HG02678 (cell line): ENCODE measurements around the gene TRIM44.
"Not testable (repeated sequence)": the region's sequence is repeated elsewhere in the genome, so short reads cannot be mapped to it uniquely, and the experiment has no call there.

Experiments
- ATAC-seq: cut with Tn5 transposase; IDR thresholded peaks from one replicate; pipeline ENCODE4 v1.9.1; 2021; ENCODE audit warnings: mild to moderate bottlenecking, moderate library complexity; ENCODE audit not compliant: unreplicated experiment

Gene TRIM44

DNA sequence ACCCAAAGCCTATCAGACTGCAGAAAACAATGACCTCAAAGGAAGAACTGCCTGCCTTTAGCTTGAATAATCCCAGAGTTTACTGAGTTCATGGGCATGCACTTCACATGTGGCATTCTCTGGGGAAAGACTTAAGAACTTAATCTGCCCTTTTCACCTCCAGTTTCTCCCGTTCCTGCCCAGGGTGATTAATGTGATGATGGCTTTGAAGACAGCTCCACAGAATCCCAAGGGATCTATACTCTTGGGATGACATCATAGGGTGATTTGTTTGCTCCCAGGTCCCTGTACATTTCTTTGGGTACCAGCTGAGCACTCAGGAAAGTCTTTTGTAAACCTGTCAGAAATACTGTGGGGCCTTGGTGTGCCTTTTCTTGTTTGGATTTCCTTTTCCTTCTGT is 30.3 kb upstream of the TRIM44 start:
- no peak for ATAC-seq

DNA sequence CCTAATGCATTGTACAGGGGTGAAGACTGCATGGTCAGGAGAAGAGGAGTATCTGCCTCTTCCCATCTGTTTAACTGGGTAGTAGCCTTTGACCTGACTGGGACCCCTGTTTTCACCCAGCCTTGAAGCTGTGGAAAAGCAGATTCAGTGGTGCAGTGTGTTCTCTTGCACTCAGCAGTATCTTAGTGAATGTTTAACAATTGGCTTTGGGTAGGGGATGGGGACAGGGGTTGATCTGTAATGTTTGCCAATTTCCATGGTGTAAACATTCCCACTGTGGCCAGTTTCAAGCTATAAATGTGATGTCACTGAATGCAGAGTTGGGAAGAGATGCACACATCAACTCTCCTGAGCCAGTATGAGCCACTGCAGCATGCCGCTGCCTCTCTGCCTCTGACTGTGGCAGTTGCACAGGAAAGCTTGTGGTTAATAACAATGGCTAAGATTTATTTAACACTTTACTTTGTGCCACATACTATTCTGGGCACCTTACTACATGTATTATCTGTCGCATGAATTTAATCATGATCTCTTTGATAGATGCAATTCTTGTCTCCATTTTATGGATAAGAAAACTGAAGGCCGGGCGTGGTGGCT is 28.6 kb upstream of the TRIM44 start:
- no peak for ATAC-seq

DNA sequence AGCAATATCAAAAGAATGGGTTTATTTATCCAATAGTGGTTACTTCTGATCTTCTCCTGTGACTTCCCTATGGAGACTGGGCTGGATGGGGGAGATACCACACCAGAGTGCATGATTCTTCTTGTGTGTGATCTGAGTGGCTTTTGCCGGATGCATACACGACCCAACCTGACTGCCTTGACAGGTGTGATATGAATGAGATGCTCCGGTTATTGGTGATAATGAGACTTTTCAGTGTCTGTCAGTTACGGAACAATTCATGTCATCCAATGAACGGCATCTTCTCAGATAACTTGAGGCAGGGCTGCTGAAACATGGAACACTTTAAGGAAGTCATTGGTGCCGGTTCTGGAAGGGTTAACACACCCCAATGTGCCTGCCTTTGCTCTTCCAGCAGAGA is 26.6 kb upstream of the TRIM44 start:
- no peak for ATAC-seq

DNA sequence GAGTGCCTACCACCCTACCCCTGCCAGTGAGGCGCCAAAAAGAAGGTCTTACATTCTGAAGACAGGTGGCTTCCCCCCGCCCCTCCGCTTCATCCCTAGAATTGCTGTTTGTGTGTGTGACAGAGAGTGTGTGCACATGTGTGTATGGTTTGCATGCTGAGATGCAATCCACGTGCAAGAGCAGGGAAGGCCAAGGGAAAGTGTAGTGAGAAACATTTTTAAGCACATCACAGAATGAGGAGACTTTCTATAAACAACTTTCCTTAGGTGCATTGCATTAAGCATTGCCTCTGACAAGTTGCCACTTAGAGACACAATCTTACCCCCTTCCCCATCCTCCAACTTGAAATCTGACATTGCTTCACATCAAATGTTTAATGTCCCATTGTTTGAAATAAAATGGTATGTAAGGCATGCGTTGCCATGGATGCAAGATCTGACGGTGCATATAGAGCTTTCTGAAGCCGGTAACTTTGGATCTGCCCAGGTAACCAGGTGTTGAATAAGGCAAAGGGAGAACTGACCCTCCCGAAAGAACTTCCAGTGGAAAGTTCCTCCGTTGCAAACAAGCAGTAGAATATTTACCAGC is 22.9 kb upstream of the TRIM44 start:
- no peak for ATAC-seq

DNA sequence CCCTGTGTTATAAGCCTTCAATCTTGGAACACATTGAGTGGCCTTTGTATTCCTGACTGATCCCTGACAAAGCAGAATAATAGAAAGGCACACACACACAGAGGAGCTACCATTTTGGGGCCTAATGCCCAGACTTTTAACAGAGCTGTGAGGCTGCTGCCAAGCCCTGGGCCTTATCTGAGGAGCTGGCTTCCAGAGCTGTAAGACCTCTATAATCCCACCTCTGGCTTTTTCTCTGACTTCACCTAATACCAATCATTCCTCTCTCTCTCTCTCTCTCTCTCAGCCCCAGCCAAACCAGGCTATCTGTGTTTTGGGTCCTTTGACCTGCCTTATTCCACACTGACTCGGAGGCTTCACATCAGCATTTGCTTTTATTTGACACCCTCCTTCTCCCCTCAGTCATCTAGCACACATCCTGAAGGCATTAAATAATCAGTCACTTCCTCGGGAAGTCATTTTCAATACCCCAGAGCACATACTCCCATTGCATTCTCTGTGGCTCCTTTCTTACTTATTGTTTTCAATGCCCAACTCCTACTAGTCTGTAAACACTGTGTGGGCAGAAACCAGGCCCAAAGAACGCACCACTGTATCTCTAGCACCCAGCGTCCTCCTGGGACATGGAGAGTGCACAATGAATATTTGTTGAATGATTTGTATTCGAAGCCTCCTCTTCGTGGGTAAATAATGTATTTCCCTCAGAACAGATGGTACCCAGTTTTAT is 21.2 kb upstream of the TRIM44 start:
- no peak for ATAC-seq

DNA sequence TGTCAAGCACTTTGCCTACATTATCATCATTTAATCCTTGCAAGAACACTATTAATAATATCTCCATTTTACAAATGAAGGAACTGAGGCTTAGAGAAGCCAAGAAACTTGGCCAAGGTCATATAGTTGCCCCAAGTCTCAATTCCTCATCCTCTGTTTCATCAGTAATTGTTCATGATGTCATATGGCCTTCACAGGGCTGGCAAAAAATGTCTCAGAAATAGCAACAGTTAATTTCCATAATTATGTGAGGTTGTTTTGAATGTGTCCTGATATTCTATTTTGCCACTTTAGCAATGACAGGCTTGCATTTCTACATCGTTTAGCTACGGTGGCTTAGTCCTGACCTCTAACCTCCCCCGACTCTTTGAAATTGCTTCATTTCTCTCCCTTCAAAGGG is 20.6 kb upstream of the TRIM44 start:
- ATAC-seq, result no peak

DNA sequence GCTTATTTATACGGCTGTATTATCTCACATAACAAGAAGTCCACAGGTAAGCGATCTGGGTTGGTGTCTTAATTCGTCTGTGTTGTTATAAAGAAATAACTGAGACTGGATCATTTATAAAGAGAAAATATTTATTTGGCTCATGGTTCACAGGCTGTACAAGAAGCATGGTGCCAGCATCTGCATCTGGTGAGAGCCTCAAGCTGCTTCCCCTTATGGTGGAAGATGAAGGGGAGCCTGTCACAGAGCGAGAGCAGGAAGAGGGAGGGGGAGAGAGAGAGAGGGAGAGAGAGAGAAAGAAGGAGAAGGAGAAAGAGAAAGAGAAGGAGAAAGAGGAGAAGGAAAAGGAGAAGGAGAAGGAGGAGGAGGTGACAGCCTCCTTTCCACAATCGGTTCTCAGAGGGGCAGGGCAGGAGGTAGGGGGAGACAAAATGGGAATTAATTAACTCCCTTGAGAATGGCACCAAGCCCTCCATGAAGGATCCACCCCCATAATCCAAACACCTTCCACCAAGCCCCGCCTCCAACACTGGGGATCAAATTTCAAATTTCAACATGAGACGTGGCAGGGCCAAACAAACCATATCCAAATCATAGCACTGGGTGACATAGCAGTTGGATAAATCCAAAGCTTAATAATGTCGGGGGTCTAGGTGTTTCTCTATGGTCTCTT is 15.0 kb upstream of the TRIM44 start:
- ATAC-seq, result no peak

DNA sequence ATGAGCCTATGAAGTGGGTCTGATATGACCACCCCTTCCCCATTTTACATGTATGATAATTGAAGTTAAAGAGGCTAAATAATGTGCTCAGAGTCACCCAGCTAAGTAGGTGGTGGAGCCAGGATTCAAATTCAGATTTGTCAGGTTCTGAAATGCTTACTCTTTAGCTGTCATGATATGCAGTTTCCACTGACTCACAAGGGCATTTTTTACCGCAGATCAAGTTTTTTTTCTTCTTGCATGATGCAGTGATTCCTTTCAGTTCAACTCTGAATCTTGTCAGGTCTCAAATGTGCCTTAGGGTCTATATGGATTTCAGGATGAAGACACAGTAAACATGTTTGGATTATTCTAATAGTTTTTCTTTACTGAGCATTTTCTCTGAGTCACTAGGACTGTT is 12.6 kb upstream of the TRIM44 start:
- ATAC-seq, result no peak

DNA sequence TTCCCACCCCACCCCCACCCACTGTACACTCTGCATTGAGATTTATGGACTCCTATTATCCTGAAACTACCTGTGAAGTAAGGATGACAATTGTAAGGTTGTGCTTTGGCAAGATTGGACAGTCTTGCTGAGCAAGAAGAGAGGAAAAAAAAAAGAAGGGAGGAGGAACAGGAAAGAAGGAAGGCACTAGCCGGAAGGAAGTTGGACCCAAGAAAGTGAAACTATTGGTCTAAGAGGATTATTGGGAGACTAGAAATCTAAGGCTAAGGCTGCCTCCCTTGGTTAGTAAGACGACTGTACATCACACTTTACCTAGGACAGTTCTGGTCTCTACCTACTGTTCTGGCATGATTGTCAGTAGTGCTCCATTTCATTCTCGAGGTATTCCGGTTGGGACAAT is 12.1 kb upstream of the TRIM44 start:
- ATAC-seq, result no peak

DNA sequence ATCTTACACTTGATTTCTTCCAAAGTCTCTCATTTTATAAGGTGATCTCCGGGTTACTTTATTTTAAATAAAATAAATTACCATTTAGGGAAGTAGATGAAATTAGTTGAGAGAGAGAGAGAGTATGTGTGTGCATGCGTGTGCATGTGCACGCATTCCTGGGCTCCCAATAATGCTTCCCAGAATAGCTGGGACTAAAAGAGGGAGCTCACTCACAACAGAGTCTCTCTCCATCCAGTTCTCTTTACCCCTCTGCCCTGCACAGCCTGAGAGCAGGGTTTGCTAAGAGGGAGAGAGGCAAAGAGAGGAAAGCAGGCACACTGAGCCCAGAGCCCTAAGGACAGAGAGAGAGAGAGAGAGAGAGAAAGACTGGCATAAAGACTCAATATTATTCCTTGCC is 11.3 kb upstream of the TRIM44 start:
- no peak for ATAC-seq

DNA sequence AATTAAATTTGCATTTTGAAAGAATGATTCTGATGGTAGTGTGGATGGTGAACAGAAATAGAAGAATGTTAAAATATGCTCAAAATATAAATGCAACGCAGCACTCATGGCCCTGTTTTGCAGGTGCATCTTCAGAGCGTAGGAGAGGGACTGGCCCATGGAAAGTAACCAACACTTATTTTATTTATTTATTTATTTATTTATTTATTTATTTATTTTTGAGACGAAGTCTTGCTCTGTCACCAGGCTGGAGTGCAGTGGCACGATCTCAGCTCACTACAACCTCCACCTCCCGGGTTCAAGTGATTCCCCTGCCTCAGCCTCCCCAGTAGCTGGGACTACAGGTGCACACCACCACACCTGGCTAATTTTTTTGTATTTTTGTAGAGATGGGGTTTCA is 9.8 kb upstream of the TRIM44 start:
- not testable (repeated sequence) for ATAC-seq

DNA sequence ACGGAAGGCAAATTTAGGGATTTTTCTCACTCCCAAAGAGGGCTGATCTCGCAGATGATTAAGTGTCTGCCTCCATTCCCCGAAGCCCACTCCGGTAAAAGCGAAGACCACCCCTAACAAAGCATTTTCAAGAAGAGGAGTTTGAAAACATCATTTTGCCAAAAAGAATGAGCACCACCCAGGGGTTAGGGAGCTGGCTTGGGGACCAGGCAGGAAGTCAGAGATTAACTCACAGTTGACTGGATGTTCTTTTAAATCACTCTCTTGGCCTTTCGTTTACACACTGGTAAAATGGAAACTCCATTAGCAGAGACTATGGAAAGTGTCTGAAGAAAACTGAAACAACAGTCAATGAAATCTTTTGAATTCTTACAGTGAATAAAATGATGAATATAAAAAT is 7.9 kb upstream of the TRIM44 start:
- no peak for ATAC-seq

DNA sequence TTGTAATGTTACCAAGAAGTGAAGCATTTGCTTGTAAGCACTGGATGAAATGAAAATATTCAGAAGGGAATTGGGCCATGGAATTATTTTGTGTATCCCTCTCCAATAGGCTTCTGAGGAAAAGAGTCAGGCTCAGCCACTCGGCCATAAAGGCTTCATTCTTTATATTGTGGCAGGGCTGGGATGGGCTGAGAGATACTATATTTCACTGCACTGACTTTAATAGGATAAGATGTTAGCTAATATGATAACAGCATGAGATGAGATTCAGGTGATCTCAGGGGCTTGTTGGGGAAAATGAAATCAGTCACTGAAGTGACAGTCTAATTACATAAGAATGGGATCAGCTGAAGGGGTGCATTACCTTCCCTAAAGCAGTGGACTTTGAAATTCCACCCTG is 7.3 kb upstream of the TRIM44 start:
- no peak for ATAC-seq

DNA sequence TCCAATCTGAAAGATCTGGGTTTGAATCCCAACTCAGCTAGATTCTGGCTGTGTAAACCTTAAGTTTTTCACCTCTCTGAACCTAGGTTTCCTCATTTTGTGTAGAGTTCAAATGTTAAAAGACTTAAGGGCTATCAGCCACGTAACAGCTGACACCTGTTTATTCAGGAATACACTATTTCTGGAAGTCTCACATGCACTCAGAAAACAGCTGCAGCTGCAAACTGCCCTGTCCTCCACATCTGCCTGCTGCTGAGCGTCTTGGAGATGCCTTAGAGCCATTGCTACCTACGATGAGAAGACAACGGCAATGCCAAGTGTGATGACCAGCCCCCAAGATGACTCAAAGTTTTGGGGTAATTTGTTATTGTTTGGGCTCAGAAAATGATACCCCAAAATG is 6.7 kb upstream of the TRIM44 start:
- ATAC-seq, result no peak

DNA sequence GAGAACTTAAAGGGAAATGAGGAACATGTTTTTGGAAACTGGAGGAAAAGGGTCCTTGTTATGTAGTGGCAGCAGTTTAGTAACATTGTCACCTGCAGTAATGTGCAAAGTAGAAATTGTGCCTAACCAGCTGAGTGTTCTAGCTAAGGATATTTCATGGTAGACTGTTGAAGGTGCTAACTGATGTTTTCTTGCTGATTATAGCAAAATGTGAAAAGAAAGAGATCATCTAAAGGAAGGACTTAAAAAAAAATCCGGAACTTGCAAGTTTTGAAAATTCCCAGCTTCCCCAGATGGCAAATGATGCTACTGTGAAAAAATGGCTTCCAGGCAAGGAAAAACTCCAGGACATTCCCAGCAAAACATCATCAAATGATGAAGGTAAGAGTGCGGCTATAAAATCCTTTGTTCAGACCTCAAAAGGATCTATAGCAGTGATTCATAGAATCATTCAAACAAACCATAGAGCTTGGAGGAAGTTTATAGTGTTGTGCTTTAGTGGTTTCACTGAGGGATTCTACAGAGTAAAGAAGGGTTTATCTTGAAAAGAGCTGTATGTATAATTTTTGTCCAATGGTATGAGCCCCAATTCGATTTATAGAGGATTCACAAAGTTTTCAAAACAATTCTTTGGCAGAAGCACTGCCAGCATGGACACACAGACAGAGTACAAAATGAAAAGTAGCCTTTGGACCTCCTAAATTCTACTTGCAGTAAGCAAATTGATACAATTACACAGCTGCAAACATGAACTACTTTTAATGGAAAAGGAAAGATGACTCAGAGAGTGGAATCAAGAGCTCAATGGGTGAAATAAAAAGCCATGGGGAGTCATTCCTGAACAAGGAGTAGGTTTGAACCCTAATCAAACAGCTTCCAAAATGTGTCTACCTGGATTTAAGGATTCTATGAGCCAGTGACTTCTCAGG is 4.3 kb upstream of the TRIM44 start:
- ATAC-seq, result no peak

DNA sequence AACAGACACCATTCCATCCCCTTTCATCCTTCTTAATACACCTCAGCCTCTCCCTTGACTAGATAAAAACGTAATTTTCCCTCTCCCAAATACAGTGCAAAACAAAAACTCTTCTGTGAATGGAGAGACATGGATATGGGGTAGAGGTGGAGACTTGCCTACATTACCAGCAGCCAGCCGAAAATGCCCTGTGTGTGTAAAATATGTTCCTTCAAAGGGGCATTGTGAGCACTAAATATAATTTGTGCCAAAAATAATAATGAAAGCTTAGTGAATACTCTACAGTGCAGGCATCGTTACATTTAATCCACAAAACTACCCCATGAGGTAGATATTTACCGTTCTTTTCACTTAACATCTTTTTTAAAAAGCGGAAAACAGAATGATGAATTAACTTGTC is 1.0 kb upstream of the TRIM44 start:
- no peak for ATAC-seq

DNA sequence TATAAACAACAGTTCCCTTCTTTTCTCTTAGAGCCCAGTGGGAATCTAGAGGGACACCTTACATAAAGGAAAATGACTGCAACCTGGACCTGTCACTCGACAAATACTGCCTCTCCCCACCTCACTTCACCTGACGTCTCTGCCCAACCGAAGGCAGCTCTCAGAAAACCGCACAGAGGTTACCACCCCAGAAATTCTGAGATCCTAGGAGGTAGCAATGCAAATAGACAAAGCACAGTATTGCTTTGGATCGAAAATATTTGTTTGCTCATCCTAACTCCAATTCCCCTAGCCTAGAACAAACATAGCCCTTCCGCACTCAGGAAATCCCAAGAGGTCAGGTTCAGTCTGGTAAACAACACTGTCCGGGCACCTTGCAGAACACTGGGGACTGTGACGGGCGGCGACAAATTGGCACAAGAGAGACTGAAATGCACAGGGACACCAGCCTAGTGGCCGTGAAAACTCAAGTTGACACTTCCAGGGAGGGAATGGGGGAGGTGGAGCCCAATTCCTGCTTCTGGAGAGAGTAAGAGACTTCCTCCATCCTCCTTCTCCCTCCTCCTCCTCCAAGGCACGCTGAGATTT is 420 bp upstream of the TRIM44 start:
- peak; percentile 37 for ATAC-seq

DNA sequence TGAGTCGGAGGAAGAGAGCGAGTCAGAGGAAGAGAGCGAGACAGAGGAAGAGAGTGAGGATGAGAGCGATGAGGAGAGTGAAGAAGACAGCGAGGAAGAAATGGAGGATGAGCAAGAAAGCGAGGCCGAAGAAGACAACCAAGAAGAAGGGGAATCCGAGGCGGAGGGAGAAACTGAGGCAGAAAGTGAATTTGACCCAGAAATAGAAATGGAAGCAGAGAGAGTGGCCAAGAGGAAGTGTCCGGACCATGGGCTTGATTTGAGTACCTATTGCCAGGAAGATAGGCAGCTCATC is 780 bp downstream of the TRIM44 start:
- no peak for ATAC-seq

DNA sequence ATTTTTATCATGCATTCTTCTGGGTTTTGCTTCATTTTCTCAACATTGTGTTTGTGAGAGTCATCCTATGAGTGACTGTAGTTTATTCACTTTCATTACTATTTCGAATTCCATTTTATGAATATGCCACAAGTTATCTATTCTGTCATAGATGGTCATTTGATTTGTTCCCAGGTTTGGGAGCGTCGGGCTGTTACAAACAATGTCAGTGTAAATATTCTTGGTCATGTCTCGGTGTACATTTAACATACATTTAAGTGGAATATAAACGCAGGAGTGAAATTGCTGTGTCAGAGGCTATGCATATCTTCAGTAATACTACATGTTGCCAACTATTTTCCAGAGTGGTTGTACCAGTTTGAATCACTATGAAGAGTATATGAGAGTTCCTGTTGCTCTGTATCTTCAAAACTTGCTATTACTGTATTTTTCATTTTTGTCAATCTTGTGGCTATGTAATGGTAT is 2.4 kb downstream of the TRIM44 start:
- ATAC-seq, result no peak

DNA sequence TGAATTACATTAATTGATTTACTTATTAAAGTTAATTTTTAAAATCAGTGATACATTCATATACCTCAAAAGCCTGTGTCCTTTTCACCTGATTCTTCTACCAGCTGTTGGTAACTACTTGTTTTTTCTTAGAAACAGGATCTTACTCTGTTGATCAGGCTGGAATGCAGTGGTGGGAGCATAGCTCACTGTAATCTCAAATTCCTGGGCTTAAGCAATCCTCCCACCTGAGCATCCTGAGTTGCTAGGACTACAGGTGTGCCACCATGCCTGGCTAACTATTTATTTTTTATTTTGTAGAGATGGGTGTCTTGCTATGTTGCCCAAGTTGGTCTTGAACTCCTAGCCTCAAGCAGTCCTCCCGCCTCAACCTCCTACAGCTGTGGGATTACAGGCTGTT is 4.7 kb downstream of the TRIM44 start:
- ATAC-seq, result no peak

DNA sequence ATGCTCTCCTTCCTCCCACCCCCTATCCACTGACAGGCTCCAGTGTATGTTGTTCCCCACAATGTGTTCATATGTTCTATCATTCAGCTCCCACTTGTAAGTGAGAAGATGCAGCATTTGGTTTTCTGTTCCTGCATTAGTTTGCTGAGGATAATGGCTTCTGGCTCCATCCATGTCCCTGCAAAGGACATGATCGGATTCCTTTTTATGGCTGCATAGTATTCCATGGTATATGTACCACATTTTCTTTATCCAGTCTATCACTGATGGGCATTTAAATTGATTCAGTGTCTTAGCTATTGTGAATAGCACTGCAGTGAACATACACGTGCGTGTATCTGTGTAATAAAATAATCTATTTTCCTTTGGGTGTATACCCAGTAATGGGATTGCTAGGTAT is 5.8 kb downstream of the TRIM44 start:
- ATAC-seq, result not testable (repeated sequence)
